Measurements from ENCODE around the gene CR1. TPM values are rescaled to one million over a fixed set of nuclear protein-coding genes. Genes with fewer than 3 reads are reported as not detected.

The CR1 gene
- total RNA-seq, 4 donors from 2014 or later: 6.8 to 28.4 (median 18.2) TPM

GRCh38 chr1:207628776-207629175 is 132.8 kb downstream of the CR1 start:
- TF ChIP-seq, protein P1, sequence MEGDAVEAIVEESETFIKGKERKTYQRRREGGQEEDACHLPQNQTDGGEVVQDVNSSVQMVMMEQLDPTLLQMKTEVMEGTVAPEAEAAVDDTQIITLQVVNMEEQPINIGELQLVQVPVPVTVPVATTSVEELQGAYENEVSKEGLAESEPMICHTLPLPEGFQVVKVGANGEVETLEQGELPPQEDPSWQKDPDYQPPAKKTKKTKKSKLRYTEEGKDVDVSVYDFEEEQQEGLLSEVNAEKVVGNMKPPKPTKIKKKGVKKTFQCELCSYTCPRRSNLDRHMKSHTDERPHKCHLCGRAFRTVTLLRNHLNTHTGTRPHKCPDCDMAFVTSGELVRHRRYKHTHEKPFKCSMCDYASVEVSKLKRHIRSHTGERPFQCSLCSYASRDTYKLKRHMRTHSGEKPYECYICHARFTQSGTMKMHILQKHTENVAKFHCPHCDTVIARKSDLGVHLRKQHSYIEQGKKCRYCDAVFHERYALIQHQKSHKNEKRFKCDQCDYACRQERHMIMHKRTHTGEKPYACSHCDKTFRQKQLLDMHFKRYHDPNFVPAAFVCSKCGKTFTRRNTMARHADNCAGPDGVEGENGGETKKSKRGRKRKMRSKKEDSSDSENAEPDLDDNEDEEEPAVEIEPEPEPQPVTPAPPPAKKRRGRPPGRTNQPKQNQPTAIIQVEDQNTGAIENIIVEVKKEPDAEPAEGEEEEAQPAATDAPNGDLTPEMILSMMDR (IDR thresholded peaks at IDR 0.05; ENCODE audit: low read depth): no peak

DNA sequence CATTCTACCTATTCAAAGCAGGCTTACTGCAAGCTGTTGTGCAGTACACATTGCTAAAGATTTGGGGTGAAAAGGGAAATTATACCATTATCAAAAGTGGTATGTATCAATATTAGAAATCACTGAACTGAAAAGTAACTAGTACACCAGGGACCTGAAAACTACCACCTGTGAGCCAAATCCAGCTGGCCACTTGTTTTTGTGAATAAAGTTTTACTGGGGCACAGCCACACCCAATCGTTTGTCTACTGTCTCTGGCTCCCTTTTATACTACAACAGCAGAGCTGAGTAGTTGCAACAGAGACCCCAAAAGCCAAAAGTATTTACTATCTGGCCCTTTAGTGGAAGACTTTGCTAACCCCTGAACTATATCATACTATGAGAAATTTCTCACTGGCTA is 135.2 kb downstream of the CR1 start:
- TF ChIP-seq, protein P1 (IDR thresholded peaks at IDR 0.05; ENCODE audit: low read depth): no peak

GRCh38 chr1:207633226-207633625 is 137.3 kb downstream of the CR1 start:
- TF ChIP-seq, protein P1 (IDR thresholded peaks at IDR 0.05; ENCODE audit: low read depth): no peak

DNA sequence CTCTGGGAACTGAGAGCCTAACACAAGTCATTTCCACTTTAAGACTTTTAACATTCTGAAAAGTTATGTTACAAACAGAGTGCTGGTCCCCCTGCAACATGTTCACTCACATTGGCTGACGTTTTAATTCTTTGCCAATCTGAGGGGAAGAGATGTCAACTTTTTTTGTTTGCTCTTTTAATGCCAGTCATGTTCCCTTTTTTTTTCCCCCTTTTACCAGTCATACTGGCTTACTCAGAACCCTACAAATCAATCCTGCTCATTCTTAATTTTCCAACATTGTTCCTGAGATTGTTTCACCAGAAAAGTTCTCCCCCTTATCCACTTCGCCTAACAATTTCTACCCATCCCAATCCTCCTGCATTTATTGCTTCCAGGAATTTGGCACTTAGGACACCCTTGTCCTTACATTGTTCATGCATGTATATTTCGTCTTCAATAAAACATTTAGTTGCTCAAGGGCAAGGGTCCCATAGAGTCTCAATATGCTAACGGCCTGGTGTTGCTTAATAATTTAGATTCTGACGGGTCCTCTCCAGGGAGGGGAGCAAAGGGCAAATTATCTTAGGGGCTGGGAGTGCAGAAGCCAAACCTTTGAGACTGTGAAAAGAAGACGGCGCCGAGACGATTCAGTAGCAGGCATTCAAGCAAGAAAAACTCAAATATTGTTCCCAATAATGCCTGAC is 148.4 kb downstream of the CR1 start:
- TF ChIP-seq, protein P1 (IDR thresholded peaks at IDR 0.05; ENCODE audit: low read depth): no peak

DNA sequence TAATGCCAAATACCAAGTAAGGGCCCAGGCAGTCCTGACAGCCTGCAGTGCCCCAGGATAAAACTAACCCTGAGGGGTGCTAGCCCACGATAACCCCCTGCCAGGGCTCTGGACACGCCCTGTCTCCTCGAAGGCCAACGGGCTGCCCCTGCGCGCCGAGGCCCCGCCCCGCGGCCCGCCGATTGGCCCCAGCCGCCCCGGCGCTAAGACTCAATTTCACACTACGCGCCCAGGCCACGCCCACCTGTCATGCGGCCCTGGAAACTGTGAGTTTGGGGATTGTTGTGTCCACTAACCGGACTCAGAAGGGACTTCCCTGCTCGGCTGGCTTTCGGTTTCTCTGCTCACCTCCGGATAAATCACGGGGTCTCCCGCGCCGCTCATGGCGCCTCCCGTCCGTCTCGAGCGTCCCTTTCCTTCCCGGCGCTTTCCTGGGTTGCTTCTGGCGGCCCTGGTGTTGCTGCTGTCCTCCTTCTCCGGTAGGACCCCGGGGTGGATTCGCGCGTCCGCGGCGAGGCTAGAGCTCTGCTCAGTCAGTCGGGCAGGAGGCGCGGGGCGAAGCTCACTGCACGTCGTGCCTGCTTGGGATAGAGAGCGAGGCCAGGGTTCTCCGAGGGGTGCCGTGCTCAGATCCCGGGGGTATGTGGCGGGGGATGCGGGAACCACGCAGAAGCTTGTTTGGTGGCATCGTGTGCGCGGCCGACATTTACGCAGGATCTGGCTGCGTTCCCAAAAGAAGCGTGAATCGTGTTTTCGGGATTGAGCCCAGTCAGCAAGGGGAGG is 149.1 kb downstream of the CR1 start, which contains the start of gene CR1L:
TSS of gene CR1L (plus strand) at position 282 of the 783 bp plus-strand sequence. CDS start at position 383, 101 bp downstream.
- TF ChIP-seq, protein P1 (IDR thresholded peaks at IDR 0.05; ENCODE audit: low read depth): no peak

GRCh38 chr1:207645635-207646081 is 149.7 kb downstream of the CR1 start:
- TF ChIP-seq, protein P1 (IDR thresholded peaks at IDR 0.05; ENCODE audit: low read depth): no peak

DNA sequence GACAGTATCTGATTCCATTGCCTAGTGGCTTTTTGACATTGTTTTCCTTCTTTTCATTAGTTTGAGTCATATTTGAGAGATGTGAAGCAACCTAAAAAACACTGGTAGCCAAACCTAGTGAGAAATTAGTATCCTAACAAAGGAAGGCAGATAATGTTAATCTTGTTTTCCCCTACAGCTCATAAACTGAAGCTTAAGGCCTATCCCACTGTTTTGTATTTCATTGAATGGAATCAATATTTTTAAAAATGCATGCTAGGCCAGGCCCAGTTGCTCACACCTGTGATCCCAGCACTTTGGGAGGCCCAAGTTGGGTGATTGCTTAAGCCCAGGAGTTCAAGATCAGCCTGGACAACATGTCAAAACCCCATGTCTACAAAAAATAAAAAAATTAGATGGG is 150.2 kb downstream of the CR1 start:
- TF ChIP-seq, protein P1 (IDR thresholded peaks at IDR 0.05; ENCODE audit: low read depth): no peak
